ENCODE results near the gene FAM135A. TPM values are rescaled to one million over a fixed set of nuclear protein-coding genes. Genes with fewer than 3 reads are reported as not detected.
A peak's percentile ranks its signal among the peaks of the same experiment; 100 is the strongest.

The FAM135A gene
- total RNA-seq, 3 donors from 2014 or later: 3.0 to 3.5 (median 3.5) TPM

- no peaks in the 10 kb centered on the region for H3K9me3 Mint-ChIP-seq
- no peak for ATAC-seq
- H3K27me3 Mint-ChIP-seq (ENCODE audit: low read depth): peaks cover 17% of the 10 kb centered on the region
- no peak overlapping the region for H3K4me3 Mint-ChIP-seq
- DNase-seq: no peak
- no peaks in the 10 kb centered on the region for H3K4me1 Mint-ChIP-seq (ENCODE audit: low read depth)
- no peaks in the 10 kb centered on the region for H3K36me3 Mint-ChIP-seq (ENCODE audit: insufficient read depth)
Observed at GRCh38 chr6:70385901-70386300, 27.4 kb upstream of the FAM135A start.

DNA sequence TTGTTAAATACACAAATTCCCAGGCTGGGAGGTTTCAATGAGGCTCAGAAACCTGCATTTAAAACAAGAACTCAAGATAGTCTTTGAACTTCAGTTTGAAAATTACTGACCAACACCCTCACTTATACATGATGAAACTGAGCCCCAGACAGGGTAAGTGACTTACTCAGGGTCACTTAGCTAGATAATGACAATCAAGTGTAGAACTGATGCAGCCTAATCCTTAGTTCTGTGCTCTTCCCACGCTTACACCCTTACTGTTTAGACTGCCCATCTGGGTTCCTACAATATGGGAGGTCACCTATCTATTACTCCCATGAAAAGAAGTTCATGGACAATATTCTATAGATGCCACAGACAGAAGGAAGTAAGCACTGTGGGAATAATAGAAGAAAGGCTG is 24.5 kb upstream of the FAM135A start:
- ATAC-seq (no peak), DNase-seq (no peak)
- H3K4me1 Mint-ChIP-seq (ENCODE audit: low read depth): no peaks in the 10 kb centered on the region
- H3K36me3 Mint-ChIP-seq (ENCODE audit: insufficient read depth): no peaks in the 10 kb centered on the region
- no peak overlapping the region for H3K4me3 Mint-ChIP-seq
- no peaks in the 10 kb centered on the region for H3K9me3 Mint-ChIP-seq
- peaks cover 29% of the 10 kb centered on the region for H3K27me3 Mint-ChIP-seq (ENCODE audit: low read depth)

- Mint-ChIP-seq H3K9me3 (no peaks in the 10 kb centered on the region), H3K27me3 (ENCODE audit: low read depth) (peaks cover 26% of the 10 kb centered on the region), H3K36me3 (ENCODE audit: insufficient read depth) (no peaks in the 10 kb centered on the region), H3K4me1 (ENCODE audit: low read depth) (no peaks in the 10 kb centered on the region), H3K4me3 (no peak overlapping the region)
- no peak for DNase-seq
- ATAC-seq: no peak
Observed at GRCh38 chr6:70389261-70389660, 24.0 kb upstream of the FAM135A start.

DNA sequence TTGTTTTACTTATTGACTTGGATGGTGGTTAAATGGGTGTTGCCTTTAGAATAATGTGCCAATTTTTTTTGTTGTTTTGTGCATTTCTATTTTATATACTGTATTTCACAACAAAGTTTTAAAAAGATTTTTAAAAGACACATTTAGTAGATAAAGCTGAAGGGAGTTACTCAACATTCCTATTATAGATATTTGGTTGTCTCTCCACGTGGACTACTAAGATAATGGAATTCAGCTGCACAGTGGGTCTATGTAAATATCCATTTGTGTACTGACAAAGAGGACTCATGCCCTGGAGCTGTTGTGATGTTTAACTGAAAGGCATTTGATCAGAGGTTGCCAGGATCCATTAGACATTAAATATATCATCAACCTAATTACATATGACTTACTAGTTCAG is 23.2 kb upstream of the FAM135A start:
- Mint-ChIP-seq H3K9me3 (no peaks in the 10 kb centered on the region), H3K4me1 (ENCODE audit: low read depth) (no peaks in the 10 kb centered on the region), H3K36me3 (ENCODE audit: insufficient read depth) (no peaks in the 10 kb centered on the region), H3K27me3 (ENCODE audit: low read depth) (peaks cover 21% of the 10 kb centered on the region), H3K4me3 (no peak overlapping the region)
- no peak for ATAC-seq
- DNase-seq: no peak

- Mint-ChIP-seq H3K9me3 (no peaks in the 10 kb centered on the region), H3K4me3 (no peak overlapping the region), H3K36me3 (ENCODE audit: insufficient read depth) (no peaks in the 10 kb centered on the region), H3K27me3 (ENCODE audit: low read depth) (peaks cover 22% of the 10 kb centered on the region), H3K4me1 (ENCODE audit: low read depth) (no peaks in the 10 kb centered on the region)
- ATAC-seq (no peak), DNase-seq (no peak)
Observed at GRCh38 chr6:70391492-70391891, 21.8 kb upstream of the FAM135A start.

- H3K27me3 Mint-ChIP-seq (ENCODE audit: low read depth): peaks cover 30% of the 10 kb centered on the region
- no peak for ATAC-seq
- no peaks in the 10 kb centered on the region for H3K9me3 Mint-ChIP-seq
- DNase-seq: no peak
- no peaks in the 10 kb centered on the region for H3K4me1 Mint-ChIP-seq (ENCODE audit: low read depth)
- H3K4me3 Mint-ChIP-seq: no peak overlapping the region
- H3K36me3 Mint-ChIP-seq (ENCODE audit: insufficient read depth): no peaks in the 10 kb centered on the region
Observed at GRCh38 chr6:70394518-70395300, 18.6 kb upstream of the FAM135A start.

DNA sequence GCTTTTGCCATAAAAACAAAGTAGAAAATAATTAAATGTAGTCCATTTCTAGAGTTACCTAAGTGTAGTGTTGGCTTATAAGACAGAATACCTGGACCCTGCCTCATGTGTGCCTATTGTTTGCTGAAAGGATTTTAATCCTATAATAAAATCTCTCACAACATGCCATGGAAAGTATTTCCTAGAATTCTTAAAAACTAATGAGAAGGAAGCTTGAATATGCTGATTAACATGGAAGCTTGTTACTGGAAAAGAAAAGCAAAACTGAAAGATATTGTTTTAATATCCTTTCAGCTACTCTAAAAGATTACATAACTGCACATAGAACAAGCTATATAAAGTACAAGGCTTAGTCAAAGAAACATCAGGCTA is 18.0 kb upstream of the FAM135A start:
- no peak for DNase-seq
- Mint-ChIP-seq H3K4me3 (no peak overlapping the region), H3K36me3 (ENCODE audit: insufficient read depth) (no peaks in the 10 kb centered on the region), H3K27me3 (ENCODE audit: low read depth) (peaks cover 32% of the 10 kb centered on the region), H3K4me1 (ENCODE audit: low read depth) (no peaks in the 10 kb centered on the region), H3K9me3 (no peaks in the 10 kb centered on the region)
- no peak for ATAC-seq

- no peaks in the 10 kb centered on the region for H3K9me3 Mint-ChIP-seq
- no peaks in the 10 kb centered on the region for H3K36me3 Mint-ChIP-seq (ENCODE audit: insufficient read depth)
- H3K4me1 Mint-ChIP-seq (ENCODE audit: low read depth): no peaks in the 10 kb centered on the region
- peaks cover 29% of the 10 kb centered on the region for H3K27me3 Mint-ChIP-seq (ENCODE audit: low read depth)
- no peak overlapping the region for H3K4me3 Mint-ChIP-seq
- ATAC-seq (no peak), DNase-seq (no peak)
Observed at GRCh38 chr6:70396163-70396562, 17.1 kb upstream of the FAM135A start.

GRCh38 chr6:70396796-70397729 is 16.2 kb upstream of the FAM135A start:
- Mint-ChIP-seq H3K27me3 (ENCODE audit: low read depth) (peaks cover 20% of the 10 kb centered on the region), H3K4me3 (no peak overlapping the region), H3K9me3 (no peaks in the 10 kb centered on the region), H3K4me1 (ENCODE audit: low read depth) (no peaks in the 10 kb centered on the region), H3K36me3 (ENCODE audit: insufficient read depth) (no peaks in the 10 kb centered on the region)
- ATAC-seq (no peak), DNase-seq (no peak)

DNA sequence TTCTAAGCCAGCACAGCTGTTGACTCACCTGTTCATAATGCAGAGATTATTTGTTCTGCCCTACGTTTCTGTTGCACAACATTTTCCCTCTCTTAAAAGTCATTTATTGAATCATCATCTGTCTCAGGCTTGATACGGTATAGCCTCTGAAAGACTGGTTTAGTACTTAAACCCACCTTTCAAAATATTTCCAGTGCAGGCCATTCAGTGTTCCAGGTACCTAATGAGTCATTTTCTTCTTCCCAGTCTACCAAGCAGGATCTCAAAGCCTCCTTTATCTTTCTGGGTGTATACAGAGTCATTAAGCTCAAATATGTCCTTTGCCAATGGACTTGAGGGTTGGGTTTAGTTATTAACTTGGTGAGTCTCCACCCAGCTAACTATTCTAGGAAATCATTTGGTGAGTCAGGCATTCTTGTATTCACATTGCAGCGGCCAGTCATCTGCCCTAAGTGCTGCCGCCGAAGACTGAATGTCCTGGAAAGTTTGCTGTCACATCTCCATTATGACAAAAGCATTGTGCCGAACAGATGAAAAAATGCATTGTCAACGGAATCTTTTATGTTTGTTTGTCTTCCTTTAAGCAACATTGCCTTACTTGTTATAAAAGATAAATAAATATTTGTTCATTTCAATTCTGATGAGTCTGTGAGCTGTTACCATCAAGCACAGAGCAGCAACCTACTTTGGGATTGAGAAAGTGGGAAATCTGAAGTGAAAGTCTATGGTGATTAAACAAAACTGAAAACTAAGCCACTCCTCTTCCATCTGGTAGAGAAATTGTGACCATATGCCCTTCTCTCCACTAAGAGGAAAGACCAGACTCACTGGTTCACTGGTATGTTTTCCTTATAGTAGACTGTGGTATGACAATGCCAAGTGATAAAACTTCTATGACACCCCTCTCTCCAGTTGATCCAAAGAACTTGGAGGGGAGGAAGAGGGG is 14.3 kb upstream of the FAM135A start:
- DNase-seq (no peak), ATAC-seq (no peak)
- H3K9me3 Mint-ChIP-seq: no peaks in the 10 kb centered on the region
- H3K4me1 Mint-ChIP-seq (ENCODE audit: low read depth): no peaks in the 10 kb centered on the region
- H3K27me3 Mint-ChIP-seq (ENCODE audit: low read depth): peaks cover 16% of the 10 kb centered on the region
- no peaks in the 10 kb centered on the region for H3K36me3 Mint-ChIP-seq (ENCODE audit: insufficient read depth)
- H3K4me3 Mint-ChIP-seq: no peak overlapping the region

GRCh38 chr6:70404658-70405057 is 8.7 kb upstream of the FAM135A start:
- Mint-ChIP-seq H3K4me1 (ENCODE audit: low read depth) (no peaks in the 10 kb centered on the region), H3K36me3 (ENCODE audit: insufficient read depth) (no peaks in the 10 kb centered on the region), H3K27me3 (ENCODE audit: low read depth) (peaks cover 11% of the 10 kb centered on the region), H3K4me3 (no peak overlapping the region), H3K9me3 (no peaks in the 10 kb centered on the region)
- no peak for DNase-seq
- ATAC-seq: no peak

- peaks cover 10% of the 10 kb centered on the region for H3K4me1 Mint-ChIP-seq (ENCODE audit: low read depth)
- H3K27me3 Mint-ChIP-seq (ENCODE audit: low read depth): peaks cover 7% of the 10 kb centered on the region
- no peak for DNase-seq
- no peak overlapping the region for H3K4me3 Mint-ChIP-seq
- H3K36me3 Mint-ChIP-seq (ENCODE audit: insufficient read depth): no peaks in the 10 kb centered on the region
- no peaks in the 10 kb centered on the region for H3K9me3 Mint-ChIP-seq
- no peak for ATAC-seq
Observed at GRCh38 chr6:70409216-70409615, 4.1 kb upstream of the FAM135A start.

GRCh38 chr6:70411542-70412251 is 1.6 kb upstream of the FAM135A start:
- peaks cover 2% of the 10 kb centered on the region for H3K27me3 Mint-ChIP-seq (ENCODE audit: low read depth)
- H3K4me1 Mint-ChIP-seq (ENCODE audit: low read depth): peaks cover 19% of the 10 kb centered on the region
- DNase-seq: no peak
- H3K9me3 Mint-ChIP-seq: no peaks in the 10 kb centered on the region
- no peaks in the 10 kb centered on the region for H3K36me3 Mint-ChIP-seq (ENCODE audit: insufficient read depth)
- no peak for ATAC-seq
- H3K4me3 Mint-ChIP-seq: peak overlapping the region; percentile 92
